Measurements from ENCODE around the gene PRKAR1B. TPM values are rescaled to one million over a fixed set of nuclear protein-coding genes. Genes with fewer than 3 reads are reported as not detected.

The PRKAR1B gene
- total RNA-seq, 2 experiments from 2014 or later: 48.7 to 49.9 TPM

- Mint-ChIP-seq H3K36me3 (ENCODE audit: low read depth) (peaks cover 15% of the 10 kb centered on the region), H3K27me3 (no peaks in the 10 kb centered on the region), H3K27ac (no peak overlapping the region), H3K4me3 (no peak overlapping the region), H3K4me1 (ENCODE audit: low read depth) (peaks cover 17% of the 10 kb centered on the region), H3K9me3 (peaks cover 4% of the 10 kb centered on the region)
- DNase-seq: peak; percentile 16
- peak; percentile 43 for ATAC-seq
- intact Hi-C loops (cut with micrococcal nuclease): no loop called here
- TF ChIP-seq CTCF (IDR thresholded peaks at IDR 0.05): no peak
- CTCF ChIA-PET: interaction anchor here (1.2 to 1.6 kb wide), 2 partner anchors 142 to 410 kb away, joined by 3 to 5 read pairs; no protein-coding TSS in a partner anchor
- POLR2A ChIA-PET: interaction anchor here (0.8 to 1.1 kb wide), 3 partner anchors 8 to 21 kb away, joined by 3 read pairs; no protein-coding TSS in a partner anchor
Observed at GRCh38 chr7:732094-732541, 5.0 kb upstream of the PRKAR1B start.

- no peaks in the 10 kb centered on the region for H3K27me3 Mint-ChIP-seq
- peaks cover 17% of the 10 kb centered on the region for H3K4me1 Mint-ChIP-seq (ENCODE audit: low read depth)
- no peak for DNase-seq
- peaks cover 4% of the 10 kb centered on the region for H3K9me3 Mint-ChIP-seq
- ChIA-PET POLR2A (interaction anchor here (0.8 to 1.0 kb wide), 2 partner anchors 9 to 20 kb away, joined by 3 read pairs; no protein-coding TSS in a partner anchor), CTCF (interaction anchor here (1.2 to 1.6 kb wide), 2 partner anchors 142 to 409 kb away, joined by 3 to 5 read pairs; no protein-coding TSS in a partner anchor)
- intact Hi-C loops (cut with micrococcal nuclease): no loop called here
- no peak for ATAC-seq
- no peak overlapping the region for H3K27ac Mint-ChIP-seq
- H3K4me3 Mint-ChIP-seq: no peak overlapping the region
- no peak for TF ChIP-seq CTCF (IDR thresholded peaks at IDR 0.05)
- peaks cover 15% of the 10 kb centered on the region for H3K36me3 Mint-ChIP-seq (ENCODE audit: low read depth)
Observed at GRCh38 chr7:731440-732085, 4.5 kb upstream of the PRKAR1B start.

- intact Hi-C loops (cut with micrococcal nuclease): no loop called here
- H3K36me3 Mint-ChIP-seq (ENCODE audit: low read depth): peaks cover 18% of the 10 kb centered on the region
- no peak overlapping the region for H3K27ac Mint-ChIP-seq
- ATAC-seq (no peak), DNase-seq (no peak)
- H3K9me3 Mint-ChIP-seq: peaks cover 4% of the 10 kb centered on the region
- TF ChIP-seq CTCF (IDR thresholded peaks at IDR 0.05): no peak
- ChIA-PET POLR2A (interaction anchor here (0.8 kb wide), 1 partner anchor 10 kb away, joined by 3 read pairs; no protein-coding TSS in a partner anchor), CTCF (interaction anchor here (1.2 to 1.6 kb wide), 2 partner anchors 143 to 409 kb away, joined by 3 to 5 read pairs; no protein-coding TSS in a partner anchor)
- H3K4me1 Mint-ChIP-seq (ENCODE audit: low read depth): peaks cover 20% of the 10 kb centered on the region
- H3K4me3 Mint-ChIP-seq: no peak overlapping the region
- no peaks in the 10 kb centered on the region for H3K27me3 Mint-ChIP-seq
Observed at GRCh38 chr7:730501-731439, 3.7 kb upstream of the PRKAR1B start.

GRCh38 chr7:729140-730000, 2.3 kb upstream of the PRKAR1B start:
- ChIA-PET CTCF (no interaction called here), POLR2A (no interaction called here)
- intact Hi-C loops (cut with micrococcal nuclease): loop anchor here (5.0 kb wide), 1 partner anchor 112 kb away; no protein-coding TSS in a partner anchor
- H3K9me3 Mint-ChIP-seq: peaks cover 4% of the 10 kb centered on the region
- H3K4me3 Mint-ChIP-seq: peak overlapping the region; percentile 34
- ATAC-seq (no peak), DNase-seq (no peak)
- no peak overlapping the region for H3K27ac Mint-ChIP-seq
- no peak for TF ChIP-seq CTCF (IDR thresholded peaks at IDR 0.05)
- peaks cover 32% of the 10 kb centered on the region for H3K36me3 Mint-ChIP-seq (ENCODE audit: low read depth)
- H3K27me3 Mint-ChIP-seq: no peaks in the 10 kb centered on the region
- peaks cover 32% of the 10 kb centered on the region for H3K4me1 Mint-ChIP-seq (ENCODE audit: low read depth)
